Urinary bladder (tissue), 4 donors: ENCODE measurements around the gene PLEKHM2. TPM values are rescaled to one million over a fixed set of nuclear protein-coding genes. Genes with fewer than 3 reads are reported as not detected.
"Not testable (repeated sequence)": the region's sequence is repeated elsewhere in the genome, so short reads cannot be mapped to it uniquely, and the experiment has no call there.

Experiments used
- DNase-seq: peaks from one replicate; pipeline ENCODE4 v3.0.0-alpha.2; 2015; ENCODE audit errors: extremely low spot score
- H3K27ac ChIP-seq: one replicate; pipeline ENCODE4 v1.5.1; 2013; ENCODE audit warnings: low read depth, mild to moderate bottlenecking, moderate library complexity
- H3K36me3 ChIP-seq: one replicate; pipeline ENCODE4 v1.6.1; 2013; ENCODE audit warnings: mild to moderate bottlenecking, moderate library complexity; ENCODE audit not compliant: insufficient read depth
- H3K4me1 ChIP-seq: one replicate; pipeline ENCODE4 v1.6.1; 2013; ENCODE audit warnings: mild to moderate bottlenecking, moderate library complexity; ENCODE audit not compliant: insufficient read depth
- H3K4me3 ChIP-seq: one replicate; pipeline ENCODE4 v1.5.1; 2013; ENCODE audit warnings: low read depth, low read length
- WGBS: extraction: QIAGEN DNeasy Blood & Tissue Kit; methylation state at CpG from one replicate; pipeline ENCODE4 v1.1.7; 2013; 5-methylcytosine and 5-hydroxymethylcytosine counted together
- polyA plus RNA-seq: library from polyadenylated mRNA; stranded (reverse); fragments of 200-250 nt; gene quantifications from one replicate; pipeline ENCODE4 v1.2.3, GENCODE V29; 2013
- total RNA-seq: library from RNA; depleted of rRNA; stranded (reverse); fragments of >200 nt; gene quantifications from one replicate; pipeline ENCODE4 v1.2.3, GENCODE V29; 2014
- donor health status: healthy with polysubstance abuse.
- donor health status: healthy.

Gene PLEKHM2
- total RNA-seq, result 23.5 TPM
- 53.5 TPM for polyA plus RNA-seq

GRCh38 chr1:15684042-15684461 lies at the start of gene PLEKHM2:
TSS of gene PLEKHM2 (plus strand) at chr1:15684320. CDS start at chr1:15684559, 239 bp downstream.
- no peaks in the 10 kb centered on the region for H3K4me1 ChIP-seq
- WGBS, result under 1% methylated on average over 52 of the region's 52 CpGs
- H3K27ac ChIP-seq, result peak within 1 kb of the TSS; percentile 95
- no peaks in the 10 kb centered on the region for H3K36me3 ChIP-seq
- H3K4me3 ChIP-seq, result peak within 1 kb of the TSS; percentile 96
- DNase-seq, result no peak

- Histone ChIP-seq H3K4me1 (no peaks in the 10 kb centered on the region), H3K36me3 (peaks cover 8% of the 10 kb centered on the region), H3K4me3 (no peak overlapping the region), H3K27ac (no peak overlapping the region)
- DNase-seq, result no peak
- WGBS, result 92% methylated on average over 4 of the region's 4 CpGs
These were observed 47.7 kb upstream of the PLEKHM2 start for GRCh38 chr1:15636436-15636835.

GRCh38 chr1:15637826-15638225 lies 46.3 kb upstream of the PLEKHM2 start:
- Histone ChIP-seq H3K36me3 (peaks cover 8% of the 10 kb centered on the region), H3K4me1 (no peaks in the 10 kb centered on the region), H3K27ac (no peak overlapping the region), H3K4me3 (no peak overlapping the region)
- no peak for DNase-seq
- 60% methylated on average over 4 of the region's 4 CpGs for WGBS

- H3K27ac ChIP-seq, result no peak overlapping the region
- peaks cover 5% of the 10 kb centered on the region for H3K36me3 ChIP-seq
These were observed 44.9 kb upstream of the PLEKHM2 start for GRCh38 chr1:15639262-15639661.

GRCh38 chr1:15639931-15640330 lies 44.2 kb upstream of the PLEKHM2 start:
- Histone ChIP-seq H3K4me1 (no peaks in the 10 kb centered on the region), H3K4me3 (no peak overlapping the region), H3K36me3 (peaks cover 5% of the 10 kb centered on the region), H3K27ac (no peak overlapping the region)
- 95% methylated on average over 4 of the region's 4 CpGs for WGBS
- DNase-seq, result no peak

More at GRCh38 chr1:15639262-15639661, 44.9 kb upstream of the PLEKHM2 start:
- no peak for DNase-seq
- Histone ChIP-seq H3K4me3 (no peak overlapping the region), H3K4me1 (no peaks in the 10 kb centered on the region)

GRCh38 chr1:15640667-15641066 lies 43.5 kb upstream of the PLEKHM2 start:
- peaks cover 4% of the 10 kb centered on the region for H3K36me3 ChIP-seq
- WGBS, result 88% methylated on average over 3 of the region's 3 CpGs
- no peak overlapping the region for H3K4me3 ChIP-seq
- H3K27ac ChIP-seq, result no peak overlapping the region
- H3K4me1 ChIP-seq, result no peaks in the 10 kb centered on the region
- DNase-seq, result no peak

- Histone ChIP-seq H3K4me1 (no peaks in the 10 kb centered on the region), H3K27ac (no peak overlapping the region), H3K36me3 (peaks cover 7% of the 10 kb centered on the region), H3K4me3 (no peak overlapping the region)
- WGBS, result 100% methylated on average over 1 of the region's 1 CpG
- DNase-seq, result no peak
These were observed 34.2 kb upstream of the PLEKHM2 start for GRCh38 chr1:15649937-15650336.

GRCh38 chr1:15650433-15650832 lies 33.7 kb upstream of the PLEKHM2 start:
- Histone ChIP-seq H3K27ac (no peak overlapping the region), H3K36me3 (peaks cover 7% of the 10 kb centered on the region), H3K4me1 (no peaks in the 10 kb centered on the region), H3K4me3 (no peak overlapping the region)
- 95% methylated on average over 2 of the region's 2 CpGs for WGBS
- no peak for DNase-seq

- WGBS, result 93% methylated on average over 6 of the region's 6 CpGs
- H3K27ac ChIP-seq, H3K4me1 ChIP-seq, DNase-seq, H3K4me3 ChIP-seq: not testable (repeated sequence)
- H3K36me3 ChIP-seq, result peaks cover 10% of the 10 kb centered on the region
These were observed 32.0 kb upstream of the PLEKHM2 start for GRCh38 chr1:15652130-15652529.

- Histone ChIP-seq H3K4me3 (no peak overlapping the region), H3K27ac (no peak overlapping the region), H3K4me1 (no peaks in the 10 kb centered on the region), H3K36me3 (peaks cover 11% of the 10 kb centered on the region)
- DNase-seq, result no peak
- 91% methylated on average over 6 of the region's 6 CpGs for WGBS
These were observed 29.9 kb upstream of the PLEKHM2 start for GRCh38 chr1:15654091-15654690.

GRCh38 chr1:15656464-15656863 lies 27.7 kb upstream of the PLEKHM2 start:
- Histone ChIP-seq H3K4me1 (no peaks in the 10 kb centered on the region), H3K27ac (no peak overlapping the region), H3K36me3 (peaks cover 11% of the 10 kb centered on the region), H3K4me3 (no peak overlapping the region)
- DNase-seq, result no peak
- 94% methylated on average over 3 of the region's 3 CpGs for WGBS

- H3K27ac ChIP-seq, result no peak overlapping the region
- WGBS, result 44% methylated on average over 1 of the region's 1 CpG
- DNase-seq, result no peak
- no peak overlapping the region for H3K4me3 ChIP-seq
- H3K4me1 ChIP-seq, result no peaks in the 10 kb centered on the region
- peaks cover 8% of the 10 kb centered on the region for H3K36me3 ChIP-seq
These were observed 27.1 kb upstream of the PLEKHM2 start for GRCh38 chr1:15657021-15657420.

- no peak for DNase-seq
- H3K4me1 ChIP-seq, result no peaks in the 10 kb centered on the region
- H3K4me3 ChIP-seq, result no peak overlapping the region
- H3K36me3 ChIP-seq, result peaks cover 4% of the 10 kb centered on the region
- H3K27ac ChIP-seq, result no peak overlapping the region
- WGBS, result 96% methylated on average over 3 of the region's 3 CpGs
These were observed 24.0 kb upstream of the PLEKHM2 start for GRCh38 chr1:15660151-15660550.

GRCh38 chr1:15662477-15662876 lies 21.6 kb upstream of the PLEKHM2 start:
- 67% methylated on average over 2 of the region's 2 CpGs for WGBS
- Histone ChIP-seq H3K36me3 (no peaks in the 10 kb centered on the region), H3K4me1 (no peaks in the 10 kb centered on the region), H3K4me3 (no peak overlapping the region), H3K27ac (no peak overlapping the region)
- no peak for DNase-seq

- H3K36me3 ChIP-seq, result no peaks in the 10 kb centered on the region
- no peak for DNase-seq
- H3K27ac ChIP-seq, result no peak overlapping the region
- no peak overlapping the region for H3K4me3 ChIP-seq
- H3K4me1 ChIP-seq, result no peaks in the 10 kb centered on the region
- WGBS, result 95% methylated on average over 3 of the region's 3 CpGs
These were observed 20.2 kb upstream of the PLEKHM2 start for GRCh38 chr1:15663925-15664324.
